GM19193 (cell line): ENCODE results near the gene CPM.

Experiments used
- POLR2A ChIP-seq: IDR thresholded peaks from 4 replicates; pipeline ENCODE4 v1.6.1; 2011; ENCODE audit not compliant: insufficient read depth, insufficient read length; ENCODE audit errors: extremely low read depth

The CPM gene

GRCh38 chr12:68864604-68865003 lies 68.4 kb downstream of the CPM start:
- TF ChIP-seq POLR2A = no peak

- no peak for TF ChIP-seq POLR2A
Observed at GRCh38 chr12:68863109-68863770, 69.7 kb downstream of the CPM start.

- no peak for TF ChIP-seq POLR2A
Observed at GRCh38 chr12:68861890-68862289, 71.1 kb downstream of the CPM start.

- TF ChIP-seq POLR2A = no peak
Observed at GRCh38 chr12:68856510-68856909, 76.5 kb downstream of the CPM start.

- TF ChIP-seq POLR2A = no peak
Observed at GRCh38 chr12:68855771-68856170, 77.2 kb downstream of the CPM start.

- no peak for TF ChIP-seq POLR2A
Observed at GRCh38 chr12:68855111-68855510, 77.9 kb downstream of the CPM start.

GRCh38 chr12:68854554-68854953 lies 78.4 kb downstream of the CPM start:
- no peak for TF ChIP-seq POLR2A

- TF ChIP-seq POLR2A = no peak
Observed at GRCh38 chr12:68854078-68854468, 78.9 kb downstream of the CPM start.

GRCh38 chr12:68853396-68854077 lies 79.4 kb downstream of the CPM start:
- TF ChIP-seq POLR2A = no peak

DNA sequence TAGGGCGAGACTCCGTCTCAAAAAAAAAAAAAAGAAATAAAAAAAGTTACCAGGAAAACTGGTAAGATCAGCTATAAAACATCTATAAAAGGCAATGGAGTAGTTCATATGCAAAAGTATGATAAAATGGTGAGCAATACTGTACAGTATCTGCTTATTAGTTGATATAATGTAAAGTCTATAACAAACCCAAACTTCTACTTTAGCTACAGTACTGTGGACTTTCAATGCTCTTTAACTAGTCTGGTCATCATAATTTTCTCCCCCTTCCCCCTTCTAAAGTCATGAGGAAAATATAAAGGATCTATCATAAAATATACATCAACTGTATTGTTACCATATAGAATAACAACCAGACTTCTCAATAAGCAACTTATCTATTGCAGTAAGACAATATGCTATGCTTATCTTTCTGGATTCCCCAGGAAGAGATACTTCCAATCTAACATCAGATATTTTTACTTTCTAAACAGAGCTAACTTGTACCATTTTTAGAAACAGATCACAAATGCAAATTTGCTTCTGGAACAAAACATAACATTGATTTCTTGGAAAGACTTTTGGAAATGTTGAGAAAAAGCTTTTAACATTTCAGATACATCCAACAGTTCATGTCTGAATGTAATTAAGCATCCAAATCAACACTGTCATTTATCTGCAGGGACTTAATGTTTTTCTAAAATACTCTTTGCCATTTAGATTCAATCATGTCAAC lies 81.2 kb downstream of the CPM start:
- TF ChIP-seq POLR2A = no peak

- TF ChIP-seq POLR2A = no peak
Observed at GRCh38 chr12:68850390-68850789, 82.6 kb downstream of the CPM start.

GRCh38 chr12:68846811-68847210 lies 86.2 kb downstream of the CPM start:
- no peak for TF ChIP-seq POLR2A

DNA sequence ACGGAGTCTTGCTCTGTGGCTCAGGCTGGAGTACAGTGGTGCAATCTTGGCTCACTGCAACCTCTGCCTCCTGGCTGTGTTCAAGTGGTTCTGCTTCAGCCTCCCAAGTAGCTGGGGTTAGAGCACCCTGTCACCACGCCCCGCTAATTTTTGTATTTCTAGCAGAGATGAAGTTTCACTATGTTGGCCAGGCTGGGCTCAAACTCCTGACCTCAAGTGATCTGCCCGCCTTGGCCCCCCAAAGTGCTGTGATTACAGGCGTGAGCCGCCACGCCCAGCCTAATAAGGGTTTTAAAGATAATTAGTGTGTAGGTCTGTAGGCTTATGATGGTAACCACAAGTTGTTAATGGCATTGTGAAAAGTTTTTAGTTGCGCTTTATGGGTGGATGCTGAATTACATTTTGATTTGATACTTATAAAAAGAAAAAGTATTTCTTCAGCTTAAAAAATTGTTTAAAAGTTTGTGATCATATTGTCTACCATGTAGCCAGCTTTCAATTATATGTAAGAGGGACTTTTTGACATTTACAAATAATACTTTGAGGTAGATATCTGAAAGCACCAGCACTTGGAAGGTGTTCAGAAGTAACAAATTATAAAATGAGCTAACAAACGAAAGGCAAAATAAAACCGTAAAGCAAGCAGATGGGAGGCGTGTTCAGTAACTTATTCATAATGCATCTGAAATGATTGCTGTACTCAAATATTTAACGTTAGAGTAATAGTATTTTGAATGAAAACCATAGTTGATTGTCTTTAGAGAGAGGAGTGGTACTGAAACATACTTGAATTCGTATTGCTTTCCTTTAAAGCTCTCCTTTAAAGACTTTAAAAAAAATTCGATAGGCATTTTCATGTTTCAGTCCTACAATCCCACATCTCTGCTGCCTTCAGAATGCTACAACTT lies 87.9 kb downstream of the CPM start:
- peak; percentile 40 for TF ChIP-seq POLR2A

- peak; percentile 61 for TF ChIP-seq POLR2A
Observed at GRCh38 chr12:68844318-68844745, 88.6 kb downstream of the CPM start.
